OCI-LY7 (cell line): Measurements from ENCODE around the gene ATP8B4. TPM values are rescaled to one million over a fixed set of nuclear protein-coding genes. Genes with fewer than 3 reads are reported as not detected.

Source experiments
- BruUV-seq: library from RNA; stranded (reverse); fragments of 400-500 nt; replicated peaks from 2 replicates; lab custom pipeline; 2021; lab: Mats Ljungman, UMichigan
- CTCF ChIA-PET: fragments of 300-600 bp; sonication (Branson Sonifier 250); formaldehyde crosslinking; loops from one replicate; lab custom pipeline; 2022; ENCODE audit warnings: antibody characterized with exemption; ENCODE audit not compliant: unreplicated experiment; lab: Charles Lee
- POLR2A ChIA-PET: fragments of 300-600 bp; sonication (Branson Sonifier 250); formaldehyde crosslinking; loops from one replicate; lab custom pipeline; 2022; ENCODE audit warnings: antibody characterized with exemption; lab: Charles Lee
- DNase-seq: peaks from one replicate; pipeline ENCODE4 v3.0.0-alpha.2; 2015; ENCODE audit warnings: low spot score
- H2AFZ ChIP-seq: fragments of 200-600 bp; sonication (generic), shearing (Covaris generic); 2 replicates; pipeline ENCODE4 v1.6.1; 2014; ENCODE audit warnings: mild to moderate bottlenecking, antibody characterized with exemption, low read length, moderate library complexity
- H3K27ac ChIP-seq: fragments of 200-600 bp; sonication (generic); 2 replicates; pipeline ENCODE4 v1.5.1; 2014; ENCODE audit warnings: mixed run types, low read depth, mild to moderate bottlenecking, moderate library complexity, low read length, inconsistent platforms; ENCODE audit not compliant: poor library complexity, severe bottlenecking
- H3K36me3 ChIP-seq: fragments of 200-600 bp; sonication (generic); 2 replicates; pipeline ENCODE4 v1.6.1; 2014; ENCODE audit warnings: mild to moderate bottlenecking, antibody characterized with exemption, low read length, moderate library complexity, mixed read lengths; ENCODE audit not compliant: insufficient read depth
- H3K4me1 ChIP-seq: fragments of 200-600 bp; sonication (generic); 2 replicates; pipeline ENCODE4 v1.5.1; 2014; ENCODE audit warnings: mild to moderate bottlenecking, low read length; ENCODE audit not compliant: insufficient read depth, poor library complexity, severe bottlenecking
- H3K4me2 ChIP-seq: fragments of 200-600 bp; sonication (generic); 2 replicates; pipeline ENCODE4 v1.6.1; 2014; ENCODE audit warnings: mild to moderate bottlenecking, low read length
- H3K4me3 ChIP-seq: fragments of 200-600 bp; sonication (generic); 2 replicates; pipeline ENCODE4 v1.5.1; 2014; ENCODE audit warnings: mild to moderate bottlenecking, low read depth, low read length; ENCODE audit not compliant: poor library complexity, severe bottlenecking
- H3K79me2 ChIP-seq: fragments of 200-600 bp; sonication (generic); 2 replicates; pipeline ENCODE4 v1.6.1; 2016; ENCODE audit warnings: low read depth, mild to moderate bottlenecking, low read length, moderate library complexity, mixed read lengths; ENCODE audit not compliant: insufficient read depth
- H3K9me2 ChIP-seq: fragments of 200-600 bp; sonication (generic); 2 replicates; pipeline ENCODE4 v1.6.1; 2016; ENCODE audit warnings: mild to moderate bottlenecking, low read length, mixed read lengths; ENCODE audit not compliant: insufficient read depth
- H3K9me3 ChIP-seq: fragments of 200-600 bp; sonication (generic); 2 replicates; pipeline ENCODE4 v1.6.1; 2014; ENCODE audit warnings: mild to moderate bottlenecking, mixed run types, low read length, mixed read lengths
- H4K20me1 ChIP-seq: fragments of 200-600 bp; sonication (generic); 2 replicates; pipeline ENCODE4 v1.6.1; 2014; ENCODE audit warnings: mild to moderate bottlenecking, antibody characterized with exemption, low read length, moderate library complexity, mixed read lengths; ENCODE audit not compliant: insufficient read depth
- CTCF ChIP-seq: fragments of 200-600 bp; sonication (generic); conservative IDR thresholded peaks from 2 replicates; pipeline ENCODE4 v1.5.1; 2014; ENCODE audit warnings: mild to moderate bottlenecking, antibody characterized with exemption, low read length, moderate library complexity, mixed read lengths
- EZH2phosphoT487 ChIP-seq: fragments of 200-600 bp; sonication (generic); IDR thresholded peaks from 2 replicates; pipeline ENCODE4 v1.6.1; 2018; ENCODE audit warnings: low read depth, borderline replicate concordance, mild to moderate bottlenecking, mixed run types, antibody characterized with exemption, low read length, moderate library complexity, mixed read lengths
- intact Hi-C: fragments of 100-400 bp; cut with micrococcal nuclease; formaldehyde crosslinking; loops from one replicate; pipeline ENCODE4 v1.10.0; 2022; ENCODE audit not compliant: unreplicated experiment
- total RNA-seq, 2 experiments: library from RNA; depleted of rRNA in 1 of 2; stranded (reverse); fragments of >200 nt in 1 of 2; shearing (Covaris generic) in 1 of 2; gene quantifications; 2 replicates each; pipeline ENCODE4 v1.2.3, GENCODE V29; 2014 to 2022

The ATP8B4 gene
- total RNA-seq, 2 experiments from 2014 or later: not detected

- Histone ChIP-seq H3K4me3 (no peak overlapping the region), H4K20me1 (no peaks in the 10 kb centered on the region), H3K4me2 (no peak overlapping the region), H3K36me3 (no peaks in the 10 kb centered on the region), H3K27ac (no peak overlapping the region), H3K9me2 (no peaks in the 10 kb centered on the region), H3K79me2 (no peaks in the 10 kb centered on the region), H3K4me1 (no peaks in the 10 kb centered on the region), H2AFZ (no peak overlapping the region), H3K9me3 (no peaks in the 10 kb centered on the region)
- no TSS peak for BruUV-seq
- intact Hi-C loops: no loop called here
- no peak for DNase-seq
- TF ChIP-seq CTCF (no peak), EZH2phosphoT487 (no peak)
- ChIA-PET CTCF (no interaction called here), POLR2A (no interaction called here)
These were observed 156.9 kb downstream of the ATP8B4 start for GRCh38 chr15:49962044-49962602.

- Histone ChIP-seq H3K9me2 (no peaks in the 10 kb centered on the region), H3K4me3 (no peak overlapping the region), H3K9me3 (no peaks in the 10 kb centered on the region), H3K4me2 (no peak overlapping the region), H3K36me3 (no peaks in the 10 kb centered on the region), H2AFZ (no peak overlapping the region), H4K20me1 (no peaks in the 10 kb centered on the region), H3K27ac (no peak overlapping the region), H3K4me1 (no peaks in the 10 kb centered on the region), H3K79me2 (no peaks in the 10 kb centered on the region)
- TF ChIP-seq EZH2phosphoT487: no peak
- no peak for TF ChIP-seq CTCF
- intact Hi-C loops: no loop called here
- DNase-seq: no peak
- ChIA-PET CTCF (no interaction called here), POLR2A (no interaction called here)
- BruUV-seq: no TSS peak
These were observed 165.6 kb downstream of the ATP8B4 start for GRCh38 chr15:49953421-49953820.

GRCh38 chr15:49946681-49947080 is 172.4 kb downstream of the ATP8B4 start:
- Histone ChIP-seq H3K4me2 (no peak overlapping the region), H3K36me3 (no peaks in the 10 kb centered on the region), H3K9me3 (no peaks in the 10 kb centered on the region), H2AFZ (no peak overlapping the region), H3K4me3 (no peak overlapping the region), H4K20me1 (no peaks in the 10 kb centered on the region), H3K4me1 (no peaks in the 10 kb centered on the region), H3K9me2 (no peaks in the 10 kb centered on the region), H3K79me2 (no peaks in the 10 kb centered on the region), H3K27ac (no peak overlapping the region)
- POLR2A ChIA-PET: no interaction called here
- TF ChIP-seq CTCF (no peak), EZH2phosphoT487 (no peak)
- DNase-seq: no peak
- BruUV-seq: no TSS peak
- intact Hi-C loops: no loop called here
- CTCF ChIA-PET: no interaction called here
